ENCODE results near the gene CD2.
A peak's percentile ranks its signal among the peaks of the same experiment; 100 is the strongest.

CD2 gene
- total RNA-seq = 198 to 301 (median 218) reads per million in 3 donors

DNA sequence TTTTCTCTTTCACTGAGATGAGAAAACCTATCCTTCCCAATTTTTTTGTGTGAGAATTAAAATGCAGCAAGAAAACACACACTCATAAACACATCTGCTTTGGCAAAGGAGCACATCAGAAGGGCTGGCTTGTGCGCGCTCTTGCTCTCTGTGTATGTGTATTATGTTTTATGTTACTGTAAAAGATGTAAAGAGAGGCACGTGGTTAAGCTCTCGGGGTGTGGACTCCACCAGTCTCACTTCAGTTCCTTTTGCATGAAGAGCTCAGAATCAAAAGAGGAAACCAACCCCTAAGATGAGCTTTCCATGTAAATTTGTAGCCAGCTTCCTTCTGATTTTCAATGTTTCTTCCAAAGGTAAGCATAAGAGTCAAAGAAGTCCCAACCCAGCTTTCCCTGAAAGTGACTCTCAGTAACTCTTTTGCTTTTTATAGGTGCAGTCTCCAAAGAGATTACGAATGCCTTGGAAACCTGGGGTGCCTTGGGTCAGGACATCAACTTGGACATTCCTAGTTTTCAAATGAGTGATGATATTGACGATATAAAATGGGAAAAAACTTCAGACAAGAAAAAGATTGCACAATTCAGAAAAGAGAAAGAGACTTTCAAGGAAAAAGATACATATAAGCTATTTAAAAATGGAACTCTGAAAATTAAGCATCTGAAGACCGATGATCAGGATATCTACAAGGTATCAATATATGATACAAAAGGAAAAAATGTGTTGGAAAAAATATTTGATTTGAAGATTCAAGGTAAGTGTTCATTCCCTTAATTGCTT lies at the start of gene CD2:
TSS of gene CD2 (plus strand) at position 233 of the 780 bp plus-strand sequence. CDS start at position 296, 63 bp downstream.
- DNase-seq = peak in 1 of 3 donors; percentile 36
- H3K27me3 ChIP-seq (replicated peaks; ENCODE audit: control insufficient read depth, insufficient read depth, low read length, poor library complexity, severe bottlenecking) = no peaks in the 10 kb centered on the region
- H3K9me3 ChIP-seq (ENCODE audit: control insufficient read depth, low read length) = peaks cover under 1% of the 10 kb centered on the region
- H3K36me3 ChIP-seq (ENCODE audit: control insufficient read depth, insufficient read depth, low read length) = no peaks in the 10 kb centered on the region
- H3K27ac ChIP-seq (ENCODE audit: insufficient read depth, low read length, poor library complexity, severe bottlenecking) = peak within 1 kb of the TSS; percentile 87
- peak within 1 kb of the TSS; percentile 82 for H3K4me3 ChIP-seq (ENCODE audit: insufficient read depth, low read depth, low read length, poor library complexity, severe bottlenecking)
- peaks cover 12% of the 10 kb centered on the region for H3K4me1 ChIP-seq (ENCODE audit: control insufficient read depth, insufficient read depth, low read length, poor library complexity, severe bottlenecking)

- DNase-seq = no peak
- no peak overlapping the region for H3K27ac ChIP-seq (ENCODE audit: insufficient read depth, low read length, poor library complexity, severe bottlenecking)
- no peak overlapping the region for H3K4me3 ChIP-seq (ENCODE audit: insufficient read depth, low read depth, low read length, poor library complexity, severe bottlenecking)
- no peaks in the 10 kb centered on the region for H3K9me3 ChIP-seq (ENCODE audit: control insufficient read depth, low read length)
- no peaks in the 10 kb centered on the region for H3K36me3 ChIP-seq (ENCODE audit: control insufficient read depth, insufficient read depth, low read length)
- H3K27me3 ChIP-seq (replicated peaks; ENCODE audit: control insufficient read depth, insufficient read depth, low read length, poor library complexity, severe bottlenecking) = no peaks in the 10 kb centered on the region
- no peaks in the 10 kb centered on the region for H3K4me1 ChIP-seq (ENCODE audit: control insufficient read depth, insufficient read depth, low read length, poor library complexity, severe bottlenecking)
Measured at GRCh38 chr1:116706123-116706522, 48.1 kb upstream of the CD2 start.

GRCh38 chr1:116706841-116707240 lies 47.4 kb upstream of the CD2 start:
- DNase-seq = no peak
- H3K4me3 ChIP-seq (ENCODE audit: insufficient read depth, low read depth, low read length, poor library complexity, severe bottlenecking) = no peak overlapping the region
- H3K9me3 ChIP-seq (ENCODE audit: control insufficient read depth, low read length) = no peaks in the 10 kb centered on the region
- no peaks in the 10 kb centered on the region for H3K27me3 ChIP-seq (replicated peaks; ENCODE audit: control insufficient read depth, insufficient read depth, low read length, poor library complexity, severe bottlenecking)
- H3K36me3 ChIP-seq (ENCODE audit: control insufficient read depth, insufficient read depth, low read length) = no peaks in the 10 kb centered on the region
- no peaks in the 10 kb centered on the region for H3K4me1 ChIP-seq (ENCODE audit: control insufficient read depth, insufficient read depth, low read length, poor library complexity, severe bottlenecking)
- no peak overlapping the region for H3K27ac ChIP-seq (ENCODE audit: insufficient read depth, low read length, poor library complexity, severe bottlenecking)

DNA sequence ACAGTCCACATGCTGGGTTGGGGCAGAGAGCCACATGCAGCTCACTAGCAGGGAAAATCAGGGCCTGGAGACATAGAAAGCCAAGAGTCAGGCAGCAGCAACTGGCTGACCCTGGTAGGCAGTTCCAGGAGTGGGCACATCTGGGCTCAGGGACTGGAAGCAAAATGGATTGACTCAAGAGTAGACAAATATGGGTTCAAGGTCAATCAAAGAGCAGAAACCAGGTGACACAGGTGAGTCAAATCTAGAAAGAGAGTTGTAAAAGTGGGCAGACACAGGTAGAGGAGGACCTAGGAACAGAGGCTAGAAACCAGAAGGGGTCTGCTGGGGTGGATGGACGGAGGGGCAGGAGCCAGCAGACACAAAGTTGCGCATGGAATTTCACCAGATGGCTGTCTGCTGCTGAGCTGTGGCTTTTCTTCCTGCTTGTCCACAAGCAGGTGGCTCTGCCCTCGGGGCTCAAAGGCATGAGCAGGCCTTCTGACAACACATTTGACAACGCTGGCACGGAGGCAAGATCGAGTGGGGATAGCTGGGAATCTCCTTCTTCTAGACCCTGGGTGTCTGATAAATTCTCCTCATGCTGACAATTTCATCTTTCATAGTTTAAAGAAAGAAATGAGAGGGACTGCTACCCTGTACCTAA lies 45.9 kb upstream of the CD2 start:
- H3K27me3 ChIP-seq (replicated peaks; ENCODE audit: control insufficient read depth, insufficient read depth, low read length, poor library complexity, severe bottlenecking) = no peaks in the 10 kb centered on the region
- no peaks in the 10 kb centered on the region for H3K4me1 ChIP-seq (ENCODE audit: control insufficient read depth, insufficient read depth, low read length, poor library complexity, severe bottlenecking)
- no peaks in the 10 kb centered on the region for H3K9me3 ChIP-seq (ENCODE audit: control insufficient read depth, low read length)
- no peak overlapping the region for H3K27ac ChIP-seq (ENCODE audit: insufficient read depth, low read length, poor library complexity, severe bottlenecking)
- H3K4me3 ChIP-seq (ENCODE audit: insufficient read depth, low read depth, low read length, poor library complexity, severe bottlenecking) = no peak overlapping the region
- DNase-seq = no peak
- no peaks in the 10 kb centered on the region for H3K36me3 ChIP-seq (ENCODE audit: control insufficient read depth, insufficient read depth, low read length)

- no peak for DNase-seq
- Histone ChIP-seq H3K4me3 (ENCODE audit: insufficient read depth, low read depth, low read length, poor library complexity, severe bottlenecking) (no peak overlapping the region), H3K4me1 (ENCODE audit: control insufficient read depth, insufficient read depth, low read length, poor library complexity, severe bottlenecking) (no peaks in the 10 kb centered on the region)
Measured at GRCh38 chr1:116709666-116710167, 44.5 kb upstream of the CD2 start.

GRCh38 chr1:116710420-116711262 lies 43.6 kb upstream of the CD2 start:
- no peak overlapping the region for H3K27ac ChIP-seq (ENCODE audit: insufficient read depth, low read length, poor library complexity, severe bottlenecking)

More at GRCh38 chr1:116709666-116710167, 44.5 kb upstream of the CD2 start:
- Histone ChIP-seq H3K27ac (ENCODE audit: insufficient read depth, low read length, poor library complexity, severe bottlenecking) (no peak overlapping the region), H3K27me3 (replicated peaks; ENCODE audit: control insufficient read depth, insufficient read depth, low read length, poor library complexity, severe bottlenecking) (no peaks in the 10 kb centered on the region), H3K9me3 (ENCODE audit: control insufficient read depth, low read length) (no peaks in the 10 kb centered on the region), H3K36me3 (ENCODE audit: control insufficient read depth, insufficient read depth, low read length) (no peaks in the 10 kb centered on the region)

DNA sequence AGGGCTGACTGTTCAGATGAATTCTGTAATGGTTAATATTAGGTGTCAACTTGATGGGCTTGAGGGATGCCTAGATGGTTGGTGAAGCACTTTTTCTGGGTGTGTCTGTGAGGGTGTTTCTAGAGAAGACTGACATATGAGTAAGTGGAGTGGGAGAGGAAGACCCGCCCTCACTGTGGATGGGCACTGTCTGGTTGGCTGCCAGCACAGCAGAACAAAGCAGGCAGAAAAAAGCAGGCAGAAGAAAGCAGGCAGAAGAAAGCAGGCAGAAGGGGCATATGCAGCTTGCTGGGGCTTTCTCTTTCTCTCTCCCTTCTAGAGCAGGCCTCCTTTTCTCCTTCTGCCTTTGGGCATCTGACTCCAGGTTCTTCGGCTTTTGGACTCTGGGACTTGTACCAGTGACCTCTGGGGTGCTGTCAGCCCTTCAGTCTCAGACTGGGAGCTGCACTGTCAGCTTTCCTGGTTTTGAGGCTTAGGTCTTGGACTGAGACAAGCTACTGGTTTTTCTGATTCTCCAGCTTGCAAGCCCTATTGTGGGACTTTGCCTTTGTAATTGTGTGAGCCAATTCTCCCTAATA lies 42.9 kb upstream of the CD2 start:
- Histone ChIP-seq H3K27me3 (replicated peaks; ENCODE audit: control insufficient read depth, insufficient read depth, low read length, poor library complexity, severe bottlenecking) (no peaks in the 10 kb centered on the region), H3K4me1 (ENCODE audit: control insufficient read depth, insufficient read depth, low read length, poor library complexity, severe bottlenecking) (no peaks in the 10 kb centered on the region), H3K27ac (ENCODE audit: insufficient read depth, low read length, poor library complexity, severe bottlenecking) (no peak overlapping the region), H3K9me3 (ENCODE audit: control insufficient read depth, low read length) (no peaks in the 10 kb centered on the region), H3K36me3 (ENCODE audit: control insufficient read depth, insufficient read depth, low read length) (no peaks in the 10 kb centered on the region), H3K4me3 (ENCODE audit: insufficient read depth, low read depth, low read length, poor library complexity, severe bottlenecking) (no peak overlapping the region)
- no peak for DNase-seq

More at GRCh38 chr1:116710420-116711262, 43.6 kb upstream of the CD2 start:
- no peak for DNase-seq
- Histone ChIP-seq H3K4me1 (ENCODE audit: control insufficient read depth, insufficient read depth, low read length, poor library complexity, severe bottlenecking) (no peaks in the 10 kb centered on the region), H3K4me3 (ENCODE audit: insufficient read depth, low read depth, low read length, poor library complexity, severe bottlenecking) (no peak overlapping the region), H3K9me3 (ENCODE audit: control insufficient read depth, low read length) (no peaks in the 10 kb centered on the region), H3K36me3 (ENCODE audit: control insufficient read depth, insufficient read depth, low read length) (no peaks in the 10 kb centered on the region), H3K27me3 (replicated peaks; ENCODE audit: control insufficient read depth, insufficient read depth, low read length, poor library complexity, severe bottlenecking) (no peaks in the 10 kb centered on the region)

- no peak overlapping the region for H3K4me3 ChIP-seq (ENCODE audit: insufficient read depth, low read depth, low read length, poor library complexity, severe bottlenecking)
- no peaks in the 10 kb centered on the region for H3K4me1 ChIP-seq (ENCODE audit: control insufficient read depth, insufficient read depth, low read length, poor library complexity, severe bottlenecking)
- no peaks in the 10 kb centered on the region for H3K36me3 ChIP-seq (ENCODE audit: control insufficient read depth, insufficient read depth, low read length)
- no peaks in the 10 kb centered on the region for H3K9me3 ChIP-seq (ENCODE audit: control insufficient read depth, low read length)
- H3K27ac ChIP-seq (ENCODE audit: insufficient read depth, low read length, poor library complexity, severe bottlenecking) = no peak overlapping the region
- DNase-seq = no peak
- no peaks in the 10 kb centered on the region for H3K27me3 ChIP-seq (replicated peaks; ENCODE audit: control insufficient read depth, insufficient read depth, low read length, poor library complexity, severe bottlenecking)
Measured at GRCh38 chr1:116712510-116712909, 41.7 kb upstream of the CD2 start.

DNA sequence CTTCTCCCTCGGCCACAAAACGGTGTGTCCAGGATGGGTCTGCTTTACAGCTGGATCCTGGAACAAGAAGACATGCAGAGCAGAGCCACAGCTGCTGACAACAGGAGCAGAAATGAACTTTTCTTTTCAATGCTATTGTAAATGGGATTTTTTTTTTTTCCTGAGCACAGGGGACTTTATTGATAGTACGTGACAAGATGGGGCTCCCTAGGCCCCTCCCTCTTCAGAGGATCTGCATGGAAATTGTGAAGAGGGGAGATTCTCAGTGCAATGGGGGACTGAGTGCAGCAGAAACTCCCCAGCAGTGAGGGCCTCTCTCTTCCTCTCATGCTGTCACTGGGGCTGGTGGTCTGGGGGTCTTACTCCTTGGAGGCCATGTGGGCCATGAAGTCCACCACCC lies 40.8 kb upstream of the CD2 start:
- Histone ChIP-seq H3K4me3 (ENCODE audit: insufficient read depth, low read depth, low read length, poor library complexity, severe bottlenecking) (no peak overlapping the region), H3K27me3 (replicated peaks; ENCODE audit: control insufficient read depth, insufficient read depth, low read length, poor library complexity, severe bottlenecking) (no peaks in the 10 kb centered on the region), H3K9me3 (ENCODE audit: control insufficient read depth, low read length) (no peaks in the 10 kb centered on the region), H3K36me3 (ENCODE audit: control insufficient read depth, insufficient read depth, low read length) (no peaks in the 10 kb centered on the region), H3K27ac (ENCODE audit: insufficient read depth, low read length, poor library complexity, severe bottlenecking) (no peak overlapping the region), H3K4me1 (ENCODE audit: control insufficient read depth, insufficient read depth, low read length, poor library complexity, severe bottlenecking) (no peaks in the 10 kb centered on the region)
- DNase-seq = no peak

All from effector memory CD4-positive, alpha-beta T cell (primary cell).